Skeletal muscle cell (primary cell): ENCODE data around the gene CTSH.
A peak's percentile ranks its signal among the peaks of the same experiment; 100 is the strongest.

Source experiments
- DNase-seq: peaks from one replicate; pipeline ENCODE4 v3.0.0-alpha.2; 2010; ENCODE audit warnings: low read depth
- H3K4me3 ChIP-seq: 2 replicates; pipeline ENCODE4 v1.5.1; 2011; ENCODE audit warnings: low read depth, mild to moderate bottlenecking, control low read depth, low read length, moderate library complexity

The CTSH gene

GRCh38 chr15:78944669-78945407 is at the start of gene CTSH:
TSS of gene CTSH (minus strand) at chr15:78945046. CDS start at chr15:78944981, 65 bp downstream.
- peak within 1 kb of the TSS; percentile 39 for H3K4me3 ChIP-seq
- DNase-seq, result no peak

GRCh38 chr15:78993931-78994530 is 49.2 kb upstream of the CTSH start:
- DNase-seq, result no peak

GRCh38 chr15:78993257-78993930 is 48.5 kb upstream of the CTSH start:
- no peak for DNase-seq
- no peak overlapping the region for H3K4me3 ChIP-seq

More at GRCh38 chr15:78993931-78994530, 49.2 kb upstream of the CTSH start:
- no peak overlapping the region for H3K4me3 ChIP-seq

GRCh38 chr15:78992416-78993256 is 47.8 kb upstream of the CTSH start:
- DNase-seq, result no peak
- H3K4me3 ChIP-seq, result no peak overlapping the region

- no peak for DNase-seq
Observed at GRCh38 chr15:78991879-78992278, 47.0 kb upstream of the CTSH start.

GRCh38 chr15:78991476-78991875 is 46.6 kb upstream of the CTSH start:
- DNase-seq, result no peak
- no peak overlapping the region for H3K4me3 ChIP-seq

More at GRCh38 chr15:78991879-78992278, 47.0 kb upstream of the CTSH start:
- H3K4me3 ChIP-seq, result no peak overlapping the region

GRCh38 chr15:78990278-78990677 is 45.4 kb upstream of the CTSH start:
- no peak for DNase-seq
- H3K4me3 ChIP-seq, result no peak overlapping the region

GRCh38 chr15:78989701-78990240 is 44.9 kb upstream of the CTSH start:
- no peak for DNase-seq
- H3K4me3 ChIP-seq, result no peak overlapping the region

GRCh38 chr15:78988361-78988911 is 43.6 kb upstream of the CTSH start:
- DNase-seq, result peak; percentile 91
- no peak overlapping the region for H3K4me3 ChIP-seq

GRCh38 chr15:78987556-78988360 is 42.9 kb upstream of the CTSH start:
- no peak for DNase-seq

GRCh38 chr15:78985859-78986475 is 41.1 kb upstream of the CTSH start:
- no peak for DNase-seq
- H3K4me3 ChIP-seq, result no peak overlapping the region

More at GRCh38 chr15:78987556-78988360, 42.9 kb upstream of the CTSH start:
- no peak overlapping the region for H3K4me3 ChIP-seq

- H3K4me3 ChIP-seq, result no peak overlapping the region
- no peak for DNase-seq
Observed at GRCh38 chr15:78984041-78984440, 39.2 kb upstream of the CTSH start.

GRCh38 chr15:78983146-78983918 is 38.5 kb upstream of the CTSH start:
- H3K4me3 ChIP-seq, result no peak overlapping the region
- DNase-seq, result no peak

GRCh38 chr15:78982736-78983135 is 37.9 kb upstream of the CTSH start:
- no peak overlapping the region for H3K4me3 ChIP-seq
- no peak for DNase-seq

GRCh38 chr15:78981532-78982313 is 36.9 kb upstream of the CTSH start:
- no peak overlapping the region for H3K4me3 ChIP-seq

More at GRCh38 chr15:78981532-78982313, 36.9 kb upstream of the CTSH start:
- no peak for DNase-seq
